Activated CD4-positive, alpha-beta T cell treated with anti-CD3 and anti-CD28 coated beads, Interleukin-10, Interleukin-2, amounts not matched to agents 100 ng/mL and 50 ng/mL, durations not matched to agents 16 hours and 8 hours (primary cell): ENCODE results near the gene FAM118A.
"Not testable (repeated sequence)": the region's sequence is repeated elsewhere in the genome, so short reads cannot be mapped to it uniquely, and the experiment has no call there.

ENCODE experiments used
- DNase-seq: peaks from one replicate; pipeline ENCODE4 v3.0.0-alpha.2; 2020

FAM118A gene

DNA sequence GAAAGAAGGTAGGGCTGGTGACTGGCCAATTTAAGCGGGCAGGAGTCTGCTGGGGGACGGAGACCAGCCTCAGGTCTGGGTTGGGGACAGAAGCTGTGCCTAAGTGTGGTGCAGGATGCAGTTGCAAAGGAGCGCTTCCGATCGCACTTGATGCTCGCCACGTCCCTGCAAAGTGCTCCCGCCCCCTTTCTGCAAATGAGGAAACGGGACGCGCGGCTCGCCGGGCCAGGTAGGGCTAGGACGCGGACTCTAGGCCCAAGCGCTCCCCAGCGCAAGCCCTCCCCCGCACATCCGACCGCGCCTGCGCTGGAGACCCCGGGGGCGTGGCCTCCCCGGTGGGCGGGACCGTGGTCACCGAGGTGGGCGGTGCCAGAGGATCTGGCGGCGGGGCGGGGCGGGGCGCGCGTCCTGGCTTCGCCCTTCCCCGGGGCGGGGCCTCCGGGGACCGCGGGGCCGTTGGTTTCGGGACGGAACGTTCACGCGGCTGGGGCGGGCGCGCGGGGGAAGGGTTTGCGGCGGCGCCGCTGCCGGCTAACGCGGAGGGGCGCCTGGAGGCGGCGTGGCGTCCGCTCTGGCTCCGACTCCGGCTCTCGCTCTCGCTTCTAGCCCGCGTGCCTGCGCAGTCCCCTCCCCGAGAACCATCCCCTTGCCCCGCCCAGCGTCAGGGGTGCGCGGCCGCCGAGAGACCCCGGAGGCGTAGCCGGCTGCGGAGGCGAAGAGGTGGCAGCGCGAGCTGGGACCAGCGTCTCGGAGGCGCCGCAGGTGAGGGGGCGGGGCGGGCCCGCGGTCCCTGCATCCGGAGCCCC is at the start of gene FAM118A:
Gene FAM118A (plus strand): TSS at position 513 of the 806 bp plus-strand sequence. CDS start 12,446 bp downstream, outside the sequence.
- DNase-seq: peak; percentile 97

DNA sequence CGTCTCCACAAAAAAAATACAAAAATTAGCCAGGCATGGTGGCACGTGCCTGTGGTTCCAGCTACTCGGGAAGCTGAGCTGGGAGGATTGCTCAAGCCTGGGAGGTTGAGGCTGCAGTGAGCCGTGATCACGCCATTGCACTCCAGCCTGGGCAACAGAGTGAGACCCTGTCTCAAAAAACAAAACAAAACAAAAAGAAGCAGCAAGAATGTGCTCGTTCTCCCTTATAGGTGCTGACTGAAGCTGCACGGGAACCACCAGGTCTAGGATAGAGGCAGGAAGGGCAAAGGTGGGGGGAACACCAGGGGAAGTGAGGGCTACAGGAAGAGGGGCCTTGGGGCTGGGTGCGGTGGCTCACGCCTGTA is 49.4 kb upstream of the FAM118A start:
- not testable (repeated sequence) for DNase-seq

DNA sequence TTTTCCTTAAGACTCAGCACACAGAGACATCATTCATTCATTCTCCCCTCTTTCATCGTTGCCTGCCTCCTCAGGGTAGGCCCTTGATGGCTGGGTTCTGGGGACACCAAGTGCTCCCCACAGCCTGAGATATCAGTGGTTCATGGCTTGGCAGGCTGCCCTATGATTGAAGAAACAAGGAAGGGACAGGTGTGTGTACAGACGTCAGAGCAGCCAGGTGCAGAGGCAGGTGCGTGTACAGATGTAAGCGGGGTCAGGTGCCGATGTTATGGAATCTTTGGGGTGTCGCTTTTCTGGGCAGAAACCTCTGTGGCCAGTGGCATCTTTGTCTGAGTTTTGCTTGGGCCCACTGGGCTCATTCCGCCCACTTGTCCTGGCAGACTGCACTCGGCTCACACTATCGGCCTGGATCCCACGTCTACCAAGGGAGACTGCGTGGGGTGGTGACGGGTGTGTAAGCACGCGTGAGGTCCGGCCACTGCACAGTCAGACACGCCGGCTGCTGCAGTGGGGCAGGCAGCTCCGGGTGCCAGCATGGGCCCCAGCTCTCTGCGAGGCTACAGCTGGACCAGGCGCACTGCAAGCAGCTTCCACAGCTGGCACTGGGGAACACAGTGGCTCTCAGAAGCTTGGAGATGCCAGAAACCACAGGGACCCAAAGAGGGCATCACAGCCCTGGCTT is 48.2 kb upstream of the FAM118A start:
- DNase-seq: no peak

DNA sequence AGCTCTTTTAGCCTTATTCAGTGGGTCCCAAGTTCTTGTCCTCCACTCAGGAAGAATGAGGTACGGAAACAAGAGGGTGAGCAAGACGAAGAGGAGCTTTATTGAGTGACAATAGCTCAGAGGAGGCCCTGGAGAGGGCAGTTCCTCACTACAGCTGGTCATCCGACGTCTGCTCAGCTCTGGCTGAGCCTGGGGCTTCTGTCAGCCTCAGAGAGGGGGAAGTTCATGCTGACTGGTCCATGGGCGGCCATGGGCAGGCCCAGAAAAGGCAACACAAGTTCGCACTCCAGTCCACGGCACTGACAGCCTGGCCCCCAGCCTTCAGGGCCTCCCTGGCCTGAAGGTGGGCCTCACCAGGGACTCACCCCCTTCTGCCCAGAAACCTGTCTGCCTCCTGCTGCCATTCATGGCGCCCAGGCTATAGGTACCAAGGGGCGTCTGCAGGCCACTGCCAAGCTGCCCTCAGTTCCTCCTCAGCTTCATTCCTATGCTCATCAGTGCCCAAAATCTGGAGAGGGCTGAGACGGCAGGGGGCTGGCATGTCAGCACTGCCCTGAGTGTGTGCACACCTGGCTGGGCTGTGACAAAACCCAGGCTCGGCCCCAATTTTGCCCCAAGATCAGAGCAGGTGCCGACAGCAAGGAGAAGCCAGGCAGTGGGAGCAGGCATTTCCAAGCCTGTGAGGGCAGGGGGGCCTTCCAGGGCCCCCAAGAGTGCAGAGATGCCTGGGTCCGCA is 47.4 kb upstream of the FAM118A start:
- DNase-seq: no peak

DNA sequence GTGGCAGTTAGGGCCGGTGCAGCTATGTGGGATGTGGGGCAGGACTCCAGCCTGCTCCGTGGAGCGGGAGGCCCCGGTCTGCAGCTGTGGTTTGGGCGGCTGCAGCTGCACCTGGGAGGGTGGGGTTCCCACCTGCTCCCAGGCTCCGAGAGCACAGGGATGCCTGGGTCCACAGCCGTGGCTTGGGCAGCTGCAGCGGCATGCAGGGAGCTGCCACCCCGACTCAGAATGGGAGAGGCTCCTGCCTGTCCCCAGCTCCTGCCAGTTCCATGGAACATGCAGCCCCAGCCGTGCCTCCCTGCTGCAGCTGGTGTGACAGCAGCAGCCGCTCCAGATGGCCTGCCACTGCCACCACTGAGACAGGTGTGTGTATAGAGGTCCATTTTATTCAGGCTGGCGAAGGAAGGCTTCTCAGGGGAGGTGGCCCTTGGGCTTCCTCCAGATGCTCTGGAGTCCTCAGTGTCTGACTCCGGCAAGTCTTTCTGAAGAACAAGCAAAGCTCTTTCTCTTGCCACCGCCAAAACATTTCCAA is 46.7 kb upstream of the FAM118A start:
- no peak for DNase-seq

DNA sequence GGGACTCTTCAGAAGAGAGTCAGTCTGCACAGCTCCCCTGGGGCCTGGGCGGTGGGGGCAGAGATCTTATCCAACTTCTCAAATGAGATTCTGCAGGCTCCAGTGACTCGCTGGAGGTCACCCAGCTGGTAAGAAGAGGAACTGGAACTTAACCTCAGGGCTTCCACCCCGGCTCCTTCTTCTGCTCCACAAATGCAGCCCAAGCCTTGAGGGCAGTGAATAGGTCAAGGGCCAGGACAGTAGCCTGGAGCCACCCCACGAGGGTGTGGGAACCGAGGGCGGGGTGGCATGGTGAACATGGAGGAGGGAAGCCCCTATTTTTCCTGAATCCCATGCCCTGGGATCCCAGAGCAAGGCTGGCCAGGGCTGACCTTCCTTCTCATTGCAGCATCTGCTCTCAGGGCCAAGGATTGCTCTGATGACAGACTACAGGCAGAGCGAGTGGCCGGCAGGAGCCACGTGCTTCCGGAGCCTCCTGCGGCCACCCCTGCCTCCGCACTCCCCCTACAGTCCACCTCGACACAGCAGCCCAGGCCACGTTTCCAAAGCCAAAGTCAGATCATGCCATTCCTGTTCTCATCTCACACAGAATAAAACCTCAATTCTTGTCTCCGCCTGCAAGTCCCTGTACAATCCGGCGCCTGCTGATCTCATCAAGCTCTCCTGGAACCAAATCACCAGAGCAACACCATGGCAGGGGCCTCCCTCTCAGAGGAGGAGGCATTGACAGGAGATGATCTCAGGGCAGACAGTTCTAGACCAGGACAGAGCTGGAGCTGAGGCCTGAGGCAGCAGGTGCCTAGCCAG is 46.1 kb upstream of the FAM118A start:
- DNase-seq: no peak

DNA sequence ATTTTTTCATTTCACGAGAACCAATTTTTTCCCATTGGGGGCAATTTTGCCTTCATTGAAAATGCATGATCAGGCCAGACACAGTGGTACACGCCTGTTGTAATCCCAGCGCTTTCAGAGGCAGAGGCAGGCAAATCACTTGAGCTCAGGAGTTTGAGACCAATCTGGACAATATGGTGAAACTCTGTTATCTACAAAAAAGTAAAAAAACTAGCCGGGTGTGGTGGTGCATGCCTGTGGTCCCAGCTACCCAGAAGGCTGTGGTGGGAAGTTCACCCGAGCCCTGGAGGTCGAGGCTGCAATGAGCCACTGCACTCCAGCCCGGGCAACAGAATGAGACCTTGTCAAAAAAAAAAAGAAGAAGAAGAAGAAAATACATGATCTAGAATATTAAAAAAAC is 44.2 kb upstream of the FAM118A start:
- DNase-seq: no peak

DNA sequence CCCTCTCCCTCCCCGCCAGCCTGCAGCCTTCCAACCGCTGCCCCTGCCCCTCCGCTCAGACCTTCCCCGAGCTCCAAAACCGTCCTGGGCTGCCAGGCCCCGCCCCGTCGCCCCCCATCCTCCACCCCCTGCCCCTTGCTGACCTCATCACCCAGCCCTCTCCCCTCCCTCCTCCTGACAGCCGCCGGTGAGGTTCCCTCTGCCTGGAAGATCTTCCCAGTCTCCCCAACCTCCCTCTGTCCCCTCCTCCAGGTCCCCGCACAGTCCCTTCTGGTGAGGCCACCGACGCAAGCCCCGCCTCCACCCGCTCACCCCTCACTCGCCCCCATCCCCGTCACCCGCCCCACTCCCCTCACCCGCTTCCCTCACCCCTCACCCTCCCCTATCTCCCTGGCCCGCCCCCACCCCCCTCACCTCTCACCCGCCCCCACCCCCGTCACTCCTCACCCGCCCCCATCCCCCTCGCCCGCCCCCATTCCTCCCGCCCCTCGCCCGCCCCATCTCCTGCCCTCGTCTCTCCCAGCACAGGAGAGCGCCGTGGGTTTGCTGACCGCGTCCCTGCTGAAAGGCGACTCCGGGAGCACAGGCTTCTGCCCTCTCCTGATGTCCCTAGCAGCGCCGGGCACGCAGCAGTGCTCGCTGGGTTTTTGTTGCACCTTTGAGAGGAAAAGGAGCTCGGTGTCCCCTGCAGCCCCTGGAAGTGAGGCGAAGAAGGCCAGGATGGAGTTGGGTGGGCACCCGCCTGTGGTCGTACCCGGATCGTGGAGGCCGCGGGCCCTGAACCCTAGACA is 41.4 kb upstream of the FAM118A start:
- DNase-seq: no peak

DNA sequence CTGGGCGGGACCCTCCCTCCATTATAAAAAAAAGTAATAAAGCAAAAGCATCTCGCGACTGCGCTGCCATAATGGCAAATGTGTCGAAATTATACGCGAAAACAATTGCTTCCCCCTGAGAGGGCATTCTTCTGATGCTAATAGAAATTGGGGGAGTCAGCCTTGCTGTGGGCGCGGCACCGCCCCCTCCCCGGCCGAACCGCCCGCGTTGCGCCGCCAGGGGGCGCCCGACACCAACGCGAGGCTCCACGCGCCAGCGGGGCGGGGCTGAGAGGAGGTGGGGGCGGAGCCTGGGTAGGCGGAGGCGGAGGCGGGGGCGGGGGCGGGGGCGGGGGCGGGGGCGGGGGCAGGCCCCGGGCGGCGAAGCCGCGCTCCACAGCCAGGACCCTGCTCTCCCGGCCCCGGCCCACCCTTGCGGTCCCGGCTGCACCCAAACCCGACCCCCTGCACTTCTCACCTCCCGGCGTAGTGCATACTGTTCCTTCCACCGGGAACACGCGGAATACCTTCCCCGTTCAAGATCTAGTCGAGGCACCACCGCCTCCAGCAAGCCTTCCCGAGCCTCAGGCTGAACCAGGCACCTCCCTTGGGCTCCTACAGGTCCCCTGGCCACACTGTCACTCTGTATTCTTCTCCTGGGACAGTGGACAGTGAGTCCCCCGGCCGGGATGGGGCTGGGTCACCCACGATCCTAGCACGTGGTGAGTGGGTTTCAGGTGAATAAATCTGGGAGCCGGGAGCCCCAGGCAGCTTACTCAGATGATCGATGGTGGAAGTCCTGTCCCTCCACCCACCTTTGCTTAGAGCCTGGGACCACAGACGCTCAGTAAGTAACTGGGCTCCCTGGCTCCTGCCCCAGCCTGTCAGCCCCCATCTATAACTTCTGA is 40.5 kb upstream of the FAM118A start:
- DNase-seq: peak; percentile 91

DNA sequence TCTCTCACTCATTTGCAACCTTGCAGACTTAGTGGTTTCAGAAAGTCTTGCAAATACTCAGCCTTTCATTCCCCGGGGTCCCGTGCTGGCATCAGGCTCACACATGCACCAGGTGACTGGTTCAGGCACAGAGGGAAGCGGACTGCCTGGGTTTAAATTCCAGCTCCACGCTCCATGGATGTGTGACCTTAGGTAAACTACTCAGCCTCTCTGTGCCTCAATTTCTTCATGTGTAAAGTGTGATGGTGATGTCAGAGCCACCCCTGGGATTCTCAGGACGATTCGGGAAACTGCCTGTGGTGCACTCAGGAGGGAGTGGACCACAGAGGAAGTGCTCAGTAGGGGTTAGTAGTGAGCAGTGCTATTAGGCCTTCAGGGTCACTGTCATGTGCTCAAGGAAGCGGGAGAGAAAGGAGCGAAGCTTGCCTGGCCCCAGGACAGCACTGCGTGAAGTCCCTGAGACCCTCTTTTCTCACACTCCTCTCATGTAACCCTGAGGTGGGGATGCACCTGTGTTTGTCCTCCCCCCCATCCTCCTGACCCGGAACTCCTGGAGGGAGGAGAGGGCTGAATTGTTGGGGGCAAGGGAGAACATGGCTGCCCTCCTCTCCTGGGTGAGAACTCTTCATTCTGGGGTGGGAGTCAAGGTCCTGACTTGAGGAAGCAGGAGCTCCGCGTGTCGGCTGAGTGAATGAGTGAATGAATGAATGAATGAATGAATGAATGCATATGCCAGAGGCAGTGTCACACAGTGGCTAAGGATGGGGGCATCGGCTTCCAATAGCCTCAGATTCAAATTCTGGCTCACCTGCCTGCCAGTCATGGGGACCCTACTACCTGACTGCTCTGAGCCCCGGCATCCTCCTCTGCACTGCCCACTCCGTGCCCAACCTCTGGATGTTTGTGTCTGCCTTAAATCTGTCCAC is 39.4 kb upstream of the FAM118A start:
- no peak for DNase-seq

DNA sequence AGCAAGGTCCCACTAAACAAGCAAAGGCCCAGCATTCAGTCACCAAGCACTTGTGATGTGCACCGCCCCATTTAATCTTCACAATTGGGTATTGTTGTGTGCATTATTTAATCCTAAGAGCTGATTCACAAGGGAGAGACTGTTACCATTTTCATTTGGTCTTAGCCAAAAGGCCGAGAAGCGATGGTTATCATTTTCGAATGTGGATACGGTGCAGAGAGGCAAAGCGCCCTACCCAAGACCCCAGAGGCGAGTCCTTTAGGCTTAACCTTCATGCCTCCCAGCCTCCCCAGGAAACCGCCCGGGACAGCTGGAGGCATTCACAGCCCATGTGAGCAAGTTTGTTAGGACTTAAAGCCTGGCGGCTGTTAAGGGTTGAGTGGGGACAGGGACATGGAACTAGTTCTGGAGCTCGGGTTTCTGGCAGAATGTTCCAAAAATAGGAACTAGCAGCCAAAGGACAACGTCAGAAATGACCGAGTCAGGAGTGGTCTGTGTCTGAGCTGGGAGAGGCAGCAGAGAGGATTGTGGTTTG is 38.0 kb upstream of the FAM118A start:
- DNase-seq: no peak

DNA sequence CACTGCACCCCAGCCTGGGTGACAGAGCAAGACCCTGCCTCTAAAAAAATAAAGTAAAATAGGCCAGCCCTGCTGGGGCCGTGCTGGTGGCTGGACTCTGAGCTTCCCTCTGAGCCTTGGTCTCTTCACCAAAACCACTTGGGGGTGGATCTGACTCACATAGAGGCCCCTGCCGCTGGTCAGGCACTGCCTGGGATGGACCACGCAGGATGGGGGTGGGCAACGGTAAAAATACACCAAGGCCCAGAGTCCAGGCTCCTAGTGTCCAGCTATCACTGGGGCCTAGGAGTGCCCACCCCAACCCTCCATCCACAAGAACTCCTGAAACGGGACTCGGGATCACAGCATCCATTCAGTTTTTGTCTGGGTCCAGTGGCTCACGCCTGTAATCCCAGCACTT is 37.2 kb upstream of the FAM118A start:
- DNase-seq: no peak

DNA sequence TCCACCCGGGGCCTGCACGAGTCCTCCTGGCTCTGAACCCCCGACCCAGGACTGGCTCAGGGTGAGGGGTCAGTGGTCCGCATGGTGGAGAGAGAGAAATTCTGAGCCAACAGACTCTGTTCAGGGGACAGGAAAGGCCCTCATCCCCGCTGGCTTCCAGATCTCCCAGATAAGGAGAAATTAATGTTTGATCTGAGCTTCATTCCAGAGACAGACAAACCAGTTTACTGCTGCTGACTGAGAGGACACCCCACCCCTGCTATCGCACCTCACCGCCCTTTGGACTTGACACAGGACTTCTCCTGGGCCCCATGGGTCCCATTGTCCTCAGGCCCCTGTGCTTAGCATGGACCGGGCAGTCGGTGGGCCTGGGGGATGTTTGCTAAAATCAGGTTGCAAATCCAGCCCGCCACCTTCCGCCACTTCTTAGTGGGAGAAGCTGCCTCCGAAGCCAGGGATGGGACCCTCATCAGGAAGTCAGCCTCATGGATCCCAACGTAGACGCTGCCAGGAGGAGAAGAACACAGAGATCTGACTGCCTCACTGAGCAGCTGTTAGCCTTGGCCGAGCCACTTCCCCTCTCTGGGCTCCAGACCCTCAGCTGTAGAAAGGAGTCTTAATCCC is 36.2 kb upstream of the FAM118A start:
- no peak for DNase-seq

DNA sequence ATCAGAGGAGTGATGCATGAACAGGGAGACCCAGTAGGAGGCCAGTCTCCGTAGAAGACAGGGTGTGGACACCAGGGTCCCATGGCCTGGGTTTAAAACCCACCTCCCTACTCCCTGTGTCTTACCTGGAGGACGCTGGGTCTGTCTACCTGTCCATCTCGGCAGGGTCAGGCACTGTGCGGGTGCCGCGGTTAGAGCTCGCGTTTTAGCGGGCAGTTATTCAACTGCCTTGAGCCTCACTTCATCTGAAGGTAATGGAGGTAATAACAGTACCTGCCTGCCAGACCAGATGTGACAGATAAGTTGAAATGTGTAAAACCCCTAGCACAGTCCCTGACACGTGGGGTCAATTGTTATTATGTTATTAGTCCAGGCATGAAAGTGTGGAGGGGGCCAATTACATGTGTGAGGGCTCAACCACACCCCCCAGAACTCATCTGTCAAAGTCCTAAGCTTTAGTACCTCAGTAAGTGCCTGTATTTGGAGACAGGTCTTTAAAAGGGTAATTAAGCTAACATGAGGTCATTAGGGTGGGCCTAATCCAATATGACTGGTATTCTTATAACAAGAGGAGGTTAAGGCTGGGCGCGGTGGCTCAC is 33.1 kb upstream of the FAM118A start:
- no peak for DNase-seq

DNA sequence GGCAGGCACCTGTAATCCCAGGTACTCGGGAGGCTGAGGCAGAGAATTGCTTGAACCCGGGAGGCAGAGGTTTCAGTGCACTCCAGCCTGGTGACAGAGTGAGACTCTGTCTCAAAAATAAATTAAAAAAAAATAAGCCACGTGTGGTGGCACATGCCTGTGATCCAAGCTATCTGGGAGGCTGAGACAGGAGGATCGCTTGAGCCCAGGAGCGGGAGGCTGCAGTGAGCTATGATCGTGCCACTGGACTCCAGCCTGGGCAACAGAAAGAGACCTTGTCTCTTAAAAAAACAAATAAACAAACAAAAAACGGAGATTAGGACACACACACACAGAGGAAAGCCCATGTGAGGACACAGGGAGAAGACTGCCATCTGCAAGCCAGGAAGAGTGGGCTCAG is 32.0 kb upstream of the FAM118A start:
- DNase-seq: not testable (repeated sequence)

DNA sequence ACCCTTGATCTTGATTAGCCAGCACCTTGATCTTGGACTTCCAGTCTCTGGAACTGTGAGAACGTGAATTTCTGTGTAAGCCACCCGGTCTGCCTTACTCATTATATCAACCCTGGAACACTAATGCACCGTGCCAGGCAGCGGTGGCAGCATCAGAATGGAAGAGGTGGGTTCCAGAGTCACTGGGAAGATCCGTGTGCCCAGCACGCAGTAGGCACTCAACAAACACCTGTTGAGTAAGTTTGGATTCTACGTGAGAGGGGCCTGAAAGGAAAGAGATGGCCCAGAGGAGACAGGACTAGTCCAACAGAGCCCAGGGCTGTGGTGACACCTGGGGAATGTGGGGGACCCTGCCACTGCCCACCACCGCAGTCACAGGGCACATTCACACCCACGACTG is 31.6 kb upstream of the FAM118A start:
- no peak for DNase-seq

DNA sequence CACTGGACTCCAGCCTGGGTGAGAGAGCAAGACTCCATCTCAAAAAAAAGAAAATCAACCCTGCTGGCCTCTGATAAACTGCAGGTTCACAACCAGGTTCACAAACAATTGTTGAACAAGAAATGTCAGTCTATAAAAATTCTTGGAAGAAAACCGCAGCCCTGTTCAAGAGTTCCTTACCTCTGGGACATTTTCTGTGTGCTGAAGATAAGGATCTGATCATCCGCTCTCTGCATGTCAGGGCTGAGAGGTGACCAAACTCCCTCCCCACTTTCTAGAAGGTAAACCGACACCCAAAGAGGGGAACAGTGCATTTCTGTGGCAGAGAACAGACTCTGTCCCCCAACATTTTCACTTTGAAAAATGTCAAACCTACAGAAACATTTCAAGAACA is 29.1 kb upstream of the FAM118A start:
- no peak for DNase-seq

DNA sequence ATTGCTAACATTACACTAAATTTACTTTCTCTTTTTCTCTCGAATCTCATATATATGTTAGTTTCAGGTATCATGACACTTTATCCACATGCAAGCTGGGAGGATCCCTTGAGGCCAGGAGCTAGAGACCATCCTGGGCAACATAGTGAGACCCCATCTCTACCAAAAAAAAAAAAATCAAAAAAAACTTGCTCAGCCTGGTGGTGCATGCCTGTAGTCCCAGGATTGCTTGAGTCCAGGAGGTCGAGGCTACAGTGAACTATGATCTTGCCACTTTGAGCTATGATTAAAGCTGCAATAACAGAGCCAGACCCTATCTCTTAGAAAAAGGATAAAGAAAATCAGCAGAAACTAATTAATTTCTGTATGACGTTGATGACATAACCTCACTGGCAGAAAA is 28.7 kb upstream of the FAM118A start:
- DNase-seq: no peak
